Parathyroid adenoma (tissue), 2 donors: ENCODE measurements around the gene GPRIN1.

Source experiments
- H2AFZ ChIP-seq: fragments of 300-600 bp; sonication (generic); one replicate; pipeline ENCODE4 v1.7.0; 2017; ENCODE audit warnings: antibody characterized with exemption, mild to moderate bottlenecking
- H3K27ac ChIP-seq: fragments of 300-600 bp; sonication (generic); one replicate; pipeline ENCODE4 v1.7.0; 2017
- H3K27me3 ChIP-seq: fragments of 300-600 bp; sonication (generic); one replicate; pipeline ENCODE4 v1.7.0; 2017; ENCODE audit warnings: low read length; ENCODE audit not compliant: control insufficient read depth, insufficient read depth
- H3K36me3 ChIP-seq: fragments of 300-600 bp; sonication (generic); one replicate; pipeline ENCODE4 v1.7.0; 2017; ENCODE audit warnings: low read length; ENCODE audit not compliant: control insufficient read depth, insufficient read depth
- H3K4me1 ChIP-seq: fragments of 300-600 bp; sonication (generic); one replicate; pipeline ENCODE4 v1.7.0; 2017; ENCODE audit warnings: control low read depth
- H3K4me2 ChIP-seq: fragments of 300-600 bp; sonication (generic); one replicate; pipeline ENCODE4 v1.7.0; 2017; ENCODE audit warnings: low read length
- H3K4me3 ChIP-seq: fragments of 300-600 bp; sonication (generic); one replicate; pipeline ENCODE4 v1.7.0; 2017; ENCODE audit warnings: low read depth, low read length
- H3K79me2 ChIP-seq: fragments of 300-600 bp; sonication (generic); one replicate; pipeline ENCODE4 v1.7.0; 2017; ENCODE audit warnings: control low read depth
- H3K9ac ChIP-seq: fragments of 300-600 bp; sonication (generic); one replicate; pipeline ENCODE4 v1.7.0; 2017; ENCODE audit warnings: mild to moderate bottlenecking
- H3K9me3 ChIP-seq: fragments of 300-600 bp; sonication (generic); one replicate; pipeline ENCODE4 v1.7.0; 2017; ENCODE audit warnings: low read length; ENCODE audit not compliant: control insufficient read depth
- TF ChIP-seq, protein P1 (sequence below): fragments of 300-600 bp; sonication (generic); IDR thresholded peaks from one replicate; pipeline ENCODE4 v1.7.0; 2017; ENCODE audit warnings: antibody characterized with exemption, mild to moderate bottlenecking
- donor health status: primary hyperparathyroidism.

Gene GPRIN1

DNA sequence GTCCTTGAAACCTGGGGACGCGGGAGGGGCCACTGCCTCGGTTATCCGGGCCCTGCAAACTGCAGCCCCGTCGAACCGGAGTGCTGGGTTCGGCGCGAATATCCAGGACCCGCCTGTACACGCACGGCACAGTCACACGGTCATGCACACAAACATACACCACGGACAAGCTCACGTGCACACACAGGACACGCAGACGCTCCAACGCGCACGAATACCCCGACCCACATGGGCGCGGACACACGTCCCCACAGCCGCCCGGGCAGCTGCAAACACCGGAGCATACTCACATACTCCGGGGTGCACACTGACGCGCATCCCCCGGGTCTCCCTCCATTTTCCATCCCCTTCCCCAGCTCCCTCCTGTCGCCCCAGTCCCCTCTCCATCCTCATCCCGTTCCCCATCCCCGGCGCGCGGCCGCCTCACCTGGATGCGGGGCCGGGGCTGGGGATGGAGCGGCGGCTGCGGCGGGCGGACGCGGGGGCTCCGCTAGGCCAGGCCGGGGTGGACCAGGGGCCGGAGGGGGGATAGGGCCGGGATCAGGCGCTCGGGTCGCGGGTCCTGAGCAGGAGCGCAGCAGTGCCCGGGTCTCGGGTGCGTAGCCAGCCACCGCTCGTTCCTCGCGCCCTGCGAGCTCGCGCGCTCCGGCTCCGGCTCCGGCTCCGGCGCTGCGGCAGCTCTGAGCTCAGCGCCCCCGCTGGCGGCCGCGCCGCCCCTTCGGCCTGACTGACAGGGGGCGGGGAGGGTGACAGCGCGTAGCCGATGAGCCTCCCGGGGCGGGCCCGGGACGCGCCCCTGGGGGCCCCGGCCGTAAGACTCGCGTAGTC lies 20.1 kb upstream of the GPRIN1 start, which contains the start of the genes EIF4E1B and SNCB:
Gene EIF4E1B (plus strand): TSS at position 823 of the 828 bp plus-strand sequence. CDS start 12,113 bp downstream, outside the sequence.
Gene SNCB (minus strand): TSS at position 682 of the 828 bp plus-strand sequence. CDS start 880 bp downstream, outside the sequence.
- H2AFZ ChIP-seq, result peak within 1 kb of the TSS; percentile 68
- no peak within 1 kb of the TSS for H3K9ac ChIP-seq
- H3K27me3 ChIP-seq, result peaks cover 5% of the 10 kb centered on the region

DNA sequence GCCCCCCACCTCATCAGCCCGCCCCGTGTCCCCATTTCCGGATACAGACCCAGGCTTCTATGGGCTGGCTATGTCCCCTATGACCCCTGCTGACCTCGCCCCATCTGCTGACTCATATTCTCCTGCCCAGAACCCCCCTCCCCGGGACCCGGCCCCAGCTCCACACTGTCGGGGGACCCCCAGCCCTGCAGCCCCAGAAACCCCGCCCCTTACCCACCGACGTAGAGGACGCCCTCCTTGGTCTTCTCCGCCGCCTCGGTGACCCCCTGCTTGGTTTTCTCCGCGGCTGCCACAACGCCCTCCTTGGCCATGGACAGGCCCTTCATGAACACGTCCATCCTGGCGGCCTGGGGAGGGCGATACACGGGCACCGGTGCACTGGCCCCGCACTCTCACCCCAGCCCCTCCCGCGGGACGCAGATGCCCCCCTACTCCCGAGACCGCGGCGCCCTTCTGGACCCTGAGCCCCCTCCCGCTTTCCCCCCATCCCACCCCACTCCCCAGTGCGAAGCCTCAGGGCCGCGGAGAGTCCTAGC lies 19.4 kb upstream of the GPRIN1 start:
- peaks cover 5% of the 10 kb centered on the region for H3K27me3 ChIP-seq

More for the DNA sequence above, 20.1 kb upstream of the GPRIN1 start, which contains the start of the genes EIF4E1B and SNCB:
- Histone ChIP-seq H3K4me3 (peak within 1 kb of the TSS; percentile 30), H3K79me2 (no peaks in the 10 kb centered on the region), H3K4me2 (peak within 1 kb of the TSS; percentile 73), H3K36me3 (no peaks in the 10 kb centered on the region), H3K4me1 (peaks cover 9% of the 10 kb centered on the region), H3K27ac (no peak within 1 kb of the TSS), H3K9me3 (no peaks in the 10 kb centered on the region)
- TF ChIP-seq, protein P1, sequence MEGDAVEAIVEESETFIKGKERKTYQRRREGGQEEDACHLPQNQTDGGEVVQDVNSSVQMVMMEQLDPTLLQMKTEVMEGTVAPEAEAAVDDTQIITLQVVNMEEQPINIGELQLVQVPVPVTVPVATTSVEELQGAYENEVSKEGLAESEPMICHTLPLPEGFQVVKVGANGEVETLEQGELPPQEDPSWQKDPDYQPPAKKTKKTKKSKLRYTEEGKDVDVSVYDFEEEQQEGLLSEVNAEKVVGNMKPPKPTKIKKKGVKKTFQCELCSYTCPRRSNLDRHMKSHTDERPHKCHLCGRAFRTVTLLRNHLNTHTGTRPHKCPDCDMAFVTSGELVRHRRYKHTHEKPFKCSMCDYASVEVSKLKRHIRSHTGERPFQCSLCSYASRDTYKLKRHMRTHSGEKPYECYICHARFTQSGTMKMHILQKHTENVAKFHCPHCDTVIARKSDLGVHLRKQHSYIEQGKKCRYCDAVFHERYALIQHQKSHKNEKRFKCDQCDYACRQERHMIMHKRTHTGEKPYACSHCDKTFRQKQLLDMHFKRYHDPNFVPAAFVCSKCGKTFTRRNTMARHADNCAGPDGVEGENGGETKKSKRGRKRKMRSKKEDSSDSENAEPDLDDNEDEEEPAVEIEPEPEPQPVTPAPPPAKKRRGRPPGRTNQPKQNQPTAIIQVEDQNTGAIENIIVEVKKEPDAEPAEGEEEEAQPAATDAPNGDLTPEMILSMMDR, result no peak

DNA sequence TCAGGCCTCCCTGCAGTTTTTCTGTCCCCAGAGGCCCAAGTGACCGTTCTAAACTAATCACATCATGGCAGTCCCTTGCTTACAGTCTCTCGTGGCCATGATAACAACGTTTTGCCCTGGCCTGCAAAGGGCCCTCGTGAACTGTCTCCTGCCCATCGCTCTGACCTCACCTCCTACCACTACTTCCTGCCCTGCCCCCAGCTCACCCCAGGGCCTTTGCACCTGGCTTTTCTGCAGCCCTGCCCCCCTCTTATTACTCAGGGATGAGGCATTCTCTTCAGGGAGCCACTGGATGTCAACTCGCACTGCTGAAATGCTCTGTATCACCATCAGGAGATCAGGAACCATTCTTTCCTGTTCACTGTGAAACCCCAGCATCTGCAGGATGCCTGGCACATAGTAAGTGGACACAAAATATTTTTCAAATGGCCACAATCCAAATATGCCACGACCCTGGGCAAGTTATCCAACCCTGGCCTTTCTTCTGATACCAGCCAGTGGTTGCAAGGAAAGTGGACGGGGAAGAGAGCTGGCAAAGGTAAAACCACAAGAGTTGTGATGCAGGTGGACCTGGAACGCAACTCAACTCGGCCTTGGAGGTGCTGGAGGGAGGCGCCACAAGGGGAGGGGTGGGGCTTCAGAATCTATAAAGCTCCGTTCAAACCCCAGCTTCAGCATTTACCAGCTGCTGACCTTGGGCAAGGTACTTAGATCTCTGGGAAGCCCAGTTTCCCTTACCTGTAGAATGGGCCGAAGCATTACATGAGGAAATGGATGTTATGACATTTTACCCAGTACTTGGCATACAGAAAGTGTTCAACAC lies 18.7 kb upstream of the GPRIN1 start:
- Histone ChIP-seq H3K79me2 (no peaks in the 10 kb centered on the region), H3K36me3 (no peaks in the 10 kb centered on the region), H3K27ac (no peak overlapping the region), H3K4me2 (no peak overlapping the region), H3K4me3 (no peak overlapping the region), H2AFZ (no peak overlapping the region), H3K9ac (no peak overlapping the region), H3K4me1 (peaks cover 9% of the 10 kb centered on the region), H3K9me3 (no peaks in the 10 kb centered on the region), H3K27me3 (peaks cover 5% of the 10 kb centered on the region)
- TF ChIP-seq, protein P1, result no peak

More for the DNA sequence above, 19.4 kb upstream of the GPRIN1 start:
- H3K9me3 ChIP-seq, result no peaks in the 10 kb centered on the region
- no peak overlapping the region for H3K4me3 ChIP-seq
- TF ChIP-seq, protein P1, result no peak
- H3K27ac ChIP-seq, result no peak overlapping the region
- no peaks in the 10 kb centered on the region for H3K79me2 ChIP-seq
- peaks cover 9% of the 10 kb centered on the region for H3K4me1 ChIP-seq
- no peak overlapping the region for H3K9ac ChIP-seq
- H3K4me2 ChIP-seq, result no peak overlapping the region
- H2AFZ ChIP-seq, result no peak overlapping the region
- no peaks in the 10 kb centered on the region for H3K36me3 ChIP-seq

DNA sequence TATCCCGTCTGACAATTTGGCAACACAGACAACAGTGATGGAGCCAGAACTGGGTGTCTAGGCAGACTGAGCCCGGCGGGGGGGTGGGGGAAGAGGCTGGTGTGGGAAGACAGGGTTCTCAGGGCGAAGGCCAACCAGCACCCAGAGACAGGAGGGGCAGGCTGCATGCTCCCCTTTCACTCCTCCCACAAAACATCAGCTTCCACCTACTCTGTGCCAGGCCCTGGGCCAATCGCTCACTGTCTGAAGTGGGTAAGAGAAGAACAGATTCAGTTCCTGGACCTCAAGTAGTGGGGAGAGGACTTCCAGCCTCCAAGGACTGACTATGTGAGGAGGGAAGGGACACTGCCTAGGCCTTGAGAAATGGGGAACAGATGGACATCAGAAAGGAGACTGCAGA lies 17.6 kb upstream of the GPRIN1 start:
- TF ChIP-seq, protein P1, result no peak
- H3K27me3 ChIP-seq, result peaks cover 5% of the 10 kb centered on the region
- H3K9me3 ChIP-seq, result no peaks in the 10 kb centered on the region
- H2AFZ ChIP-seq, result no peak overlapping the region
- H3K4me3 ChIP-seq, result no peak overlapping the region
- H3K9ac ChIP-seq, result no peak overlapping the region
- no peaks in the 10 kb centered on the region for H3K36me3 ChIP-seq
- no peak overlapping the region for H3K27ac ChIP-seq
- no peaks in the 10 kb centered on the region for H3K79me2 ChIP-seq
- no peak overlapping the region for H3K4me2 ChIP-seq
- H3K4me1 ChIP-seq, result peaks cover 9% of the 10 kb centered on the region
